ENCODE measurements around the gene TNFAIP3. TPM values are rescaled to one million over a fixed set of nuclear protein-coding genes. Genes with fewer than 3 reads are reported as not detected.

The TNFAIP3 gene
- total RNA-seq, 4 donors from 2014 or later = 5.9 to 7.8 (median 7.3) TPM

GRCh38 chr6:137849181-137849980, 17.7 kb upstream of the TNFAIP3 start:
- H3K4me1 ChIP-seq = peaks cover 3 to 9% of the 10 kb centered on the region in 2 donors
- TF ChIP-seq POLR2A (IDR thresholded peaks at IDR 0.05) = no peak
- TF ChIP-seq, protein P1, sequence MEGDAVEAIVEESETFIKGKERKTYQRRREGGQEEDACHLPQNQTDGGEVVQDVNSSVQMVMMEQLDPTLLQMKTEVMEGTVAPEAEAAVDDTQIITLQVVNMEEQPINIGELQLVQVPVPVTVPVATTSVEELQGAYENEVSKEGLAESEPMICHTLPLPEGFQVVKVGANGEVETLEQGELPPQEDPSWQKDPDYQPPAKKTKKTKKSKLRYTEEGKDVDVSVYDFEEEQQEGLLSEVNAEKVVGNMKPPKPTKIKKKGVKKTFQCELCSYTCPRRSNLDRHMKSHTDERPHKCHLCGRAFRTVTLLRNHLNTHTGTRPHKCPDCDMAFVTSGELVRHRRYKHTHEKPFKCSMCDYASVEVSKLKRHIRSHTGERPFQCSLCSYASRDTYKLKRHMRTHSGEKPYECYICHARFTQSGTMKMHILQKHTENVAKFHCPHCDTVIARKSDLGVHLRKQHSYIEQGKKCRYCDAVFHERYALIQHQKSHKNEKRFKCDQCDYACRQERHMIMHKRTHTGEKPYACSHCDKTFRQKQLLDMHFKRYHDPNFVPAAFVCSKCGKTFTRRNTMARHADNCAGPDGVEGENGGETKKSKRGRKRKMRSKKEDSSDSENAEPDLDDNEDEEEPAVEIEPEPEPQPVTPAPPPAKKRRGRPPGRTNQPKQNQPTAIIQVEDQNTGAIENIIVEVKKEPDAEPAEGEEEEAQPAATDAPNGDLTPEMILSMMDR (IDR thresholded peaks at IDR 0.05) = no peak
- no peak for DNase-seq
- intact Hi-C loops (cut with DNase I) = no loop called here
- H3K4me3 ChIP-seq (replicated peaks in 1 of 3) = no peak overlapping the region
- H3K27ac ChIP-seq = no peak overlapping the region
- H3K36me3 ChIP-seq = no peaks in the 10 kb centered on the region
- 49 to 57% methylated on average over 4 of the region's 4 CpGs for WGBS, 2 donors
- no peaks in the 10 kb centered on the region for H3K9me3 ChIP-seq
- no peaks in the 10 kb centered on the region for H3K27me3 ChIP-seq

DNA sequence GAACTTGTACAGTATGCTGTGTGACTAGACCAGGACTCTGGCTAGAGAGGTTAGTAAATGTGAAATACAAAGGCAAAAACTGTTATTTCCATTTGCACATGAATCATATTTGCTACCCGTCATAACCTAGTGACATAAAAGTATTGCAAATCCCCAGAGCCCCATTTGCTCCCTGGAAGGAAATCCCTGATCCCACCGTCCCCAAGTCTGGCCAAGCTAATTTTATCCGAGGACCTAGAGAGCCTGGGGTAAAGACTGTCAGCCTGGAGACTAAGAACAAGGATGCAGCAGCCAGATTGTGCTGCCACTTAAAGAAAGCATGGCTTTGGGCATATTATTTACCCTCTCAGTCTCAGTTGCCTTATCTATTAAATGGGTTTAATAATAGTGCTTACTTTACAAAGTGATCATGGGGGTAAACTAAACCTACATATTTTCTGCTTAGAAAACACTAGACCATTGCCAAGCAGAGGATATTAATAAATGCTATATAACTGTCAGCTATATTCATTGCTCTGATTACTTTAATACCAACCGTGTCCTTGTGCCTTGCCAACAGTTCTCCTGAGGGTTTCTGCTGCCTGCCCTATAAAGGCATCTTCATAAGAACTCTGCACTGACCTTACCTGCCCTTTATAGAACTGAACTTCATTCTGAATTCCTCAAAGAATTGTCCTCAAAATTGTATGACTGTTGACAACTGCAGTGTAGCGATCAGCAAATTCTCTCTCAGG, 16.9 kb upstream of the TNFAIP3 start:
- H3K36me3 ChIP-seq = no peaks in the 10 kb centered on the region
- peaks cover 2 to 9% of the 10 kb centered on the region in 2 donors for H3K4me1 ChIP-seq
- no peak for DNase-seq
- 82 to 84% methylated on average over 5 of the region's 5 CpGs for WGBS, 2 donors
- no peak for TF ChIP-seq POLR2A (IDR thresholded peaks at IDR 0.05)
- TF ChIP-seq, protein P1 (IDR thresholded peaks at IDR 0.05) = no peak
- no peak overlapping the region for H3K4me3 ChIP-seq (replicated peaks in 1 of 3)
- H3K9me3 ChIP-seq = no peaks in the 10 kb centered on the region
- intact Hi-C loops (cut with DNase I) = no loop called here
- H3K27ac ChIP-seq = no peak overlapping the region
- no peaks in the 10 kb centered on the region for H3K27me3 ChIP-seq

DNA sequence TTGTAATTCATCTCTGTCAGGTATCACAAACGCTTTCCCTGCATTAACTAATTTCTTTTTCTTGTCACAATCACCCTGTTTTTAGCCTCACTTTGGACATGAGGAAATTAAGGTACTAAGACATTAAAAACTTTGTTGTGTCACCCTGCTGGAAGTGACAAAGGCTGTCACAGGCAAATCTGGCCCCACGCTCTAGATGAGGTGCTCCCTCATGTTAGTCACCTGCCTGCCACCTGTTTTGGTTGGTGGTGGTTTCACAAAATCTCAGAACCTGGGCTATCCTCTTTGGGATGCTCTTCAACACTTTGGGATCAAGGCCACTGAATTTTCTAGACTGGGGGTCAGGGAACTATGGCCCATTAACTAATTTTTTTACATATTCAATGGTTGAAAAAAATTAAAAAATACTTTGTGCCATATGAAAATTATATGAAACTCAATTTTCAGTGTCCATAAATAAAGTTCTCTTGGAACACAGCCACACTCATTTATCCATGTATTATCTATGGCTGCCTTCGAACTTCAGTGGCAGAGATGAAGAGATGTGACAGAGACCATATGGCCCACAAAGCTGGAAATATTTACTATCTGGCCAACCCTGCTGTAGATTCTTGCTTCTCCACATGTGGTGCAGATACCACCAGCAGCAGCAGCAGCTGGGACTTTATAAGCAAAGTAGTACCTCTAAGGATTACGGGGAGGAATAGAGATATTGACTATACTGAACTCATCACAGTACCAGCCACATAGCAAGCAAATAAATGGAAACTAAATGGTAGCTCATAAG, 16.1 kb upstream of the TNFAIP3 start:
- Histone ChIP-seq H3K27me3 (no peaks in the 10 kb centered on the region), H3K27ac (no peak overlapping the region), H3K4me3 (replicated peaks in 1 of 3) (no peak overlapping the region), H3K9me3 (no peaks in the 10 kb centered on the region), H3K36me3 (no peaks in the 10 kb centered on the region), H3K4me1 (peaks cover 0 to 9% of the 10 kb centered on the region in 2 donors)
- no peak for DNase-seq
- WGBS, 2 donors = 94% methylated on average over 4 of the region's 4 CpGs
- no peak for TF ChIP-seq POLR2A (IDR thresholded peaks at IDR 0.05)
- TF ChIP-seq, protein P1 (IDR thresholded peaks at IDR 0.05) = no peak
- intact Hi-C loops (cut with DNase I) = no loop called here

- WGBS, 2 donors = 85 to 94% methylated on average over 3 of the region's 3 CpGs
- DNase-seq = no peak
Observed at GRCh38 chr6:137851669-137852068, 15.4 kb upstream of the TNFAIP3 start.

More at GRCh38 chr6:137851669-137852068, 15.4 kb upstream of the TNFAIP3 start:
- H3K36me3 ChIP-seq = no peaks in the 10 kb centered on the region
- H3K27ac ChIP-seq = no peak overlapping the region
- H3K4me1 ChIP-seq = peaks cover 0 to 9% of the 10 kb centered on the region in 2 donors
- intact Hi-C loops (cut with DNase I) = no loop called here
- H3K4me3 ChIP-seq (replicated peaks in 1 of 3) = no peak overlapping the region
- H3K9me3 ChIP-seq = no peaks in the 10 kb centered on the region
- no peaks in the 10 kb centered on the region for H3K27me3 ChIP-seq
- no peak for TF ChIP-seq POLR2A (IDR thresholded peaks at IDR 0.05)
- TF ChIP-seq, protein P1 (IDR thresholded peaks at IDR 0.05) = no peak

Measured in thyroid gland (tissue), 4 donors.